Right cardiac atrium (tissue), 5 donors: ENCODE results near the gene TP53I11. TPM values are rescaled to one million over a fixed set of nuclear protein-coding genes. Genes with fewer than 3 reads are reported as not detected.
A peak's percentile ranks its signal among the peaks of the same experiment; 100 is the strongest.

Experiments
- ATAC-seq, 2 donors: fragments of 200-7000 bp; cut with Tn5 transposase; one replicate each; pipeline versions ENCODE4 v1.8.0 to v1.9.1; 2020; ENCODE audit warnings: moderate library complexity in 2 of 2, mild to moderate bottlenecking in 1 of 2
- DNase-seq, 3 donors: peaks; one replicate each; pipeline ENCODE4 v3.0.0-alpha.2; 2020
- H3K27ac ChIP-seq: one replicate; pipeline ENCODE4 v1.5.1; 2013; ENCODE audit warnings: mild to moderate bottlenecking, low read length, control low read depth, moderate library complexity
- H3K27me3 ChIP-seq: one replicate; pipeline ENCODE4 v1.6.1; 2013; ENCODE audit not compliant: control insufficient read depth, insufficient read depth
- H3K4me1 ChIP-seq: one replicate; pipeline ENCODE4 v1.6.1; 2013; ENCODE audit warnings: low read length; ENCODE audit not compliant: control insufficient read depth, insufficient read depth
- H3K4me3 ChIP-seq: one replicate; pipeline ENCODE4 v1.5.1; 2013; ENCODE audit warnings: low read length, control low read depth
- H3K9me3 ChIP-seq: one replicate; pipeline ENCODE4 v1.6.1; 2013; ENCODE audit warnings: low read length; ENCODE audit not compliant: control insufficient read depth
- WGBS: extraction: QIAGEN DNeasy Blood & Tissue Kit; methylation state at CpG from one replicate; pipeline ENCODE4 v1.1.7; 2013; 5-methylcytosine and 5-hydroxymethylcytosine counted together
- intact Hi-C, 4 donors: fragments of 100-400 bp; cut with DNase I; formaldehyde crosslinking; loops; one replicate each; pipeline versions ENCODE4 v1.11.0 to v1.14.0; 2022 to 2023
- polyA plus RNA-seq: library from polyadenylated mRNA; stranded (reverse); fragments of 200-250 nt; gene quantifications from one replicate; pipeline ENCODE4 v1.2.3, GENCODE V29; 2013
- total RNA-seq, 4 donors: library from RNA; stranded (reverse); fragmentation: NEBNext Ultra II Directional; extraction: Animal tissue kit (Norgen Biotek cat#: 25700); gene quantifications; one replicate each; pipeline ENCODE4 v1.2.1, GENCODE V29; 2021
- donor health status: healthy with polysubstance abuse.
- donor health status: DM: no; HTN: yes; CAD: no.
- donor health status: DM: no; HTN: no; CAD: no.
- donor health status: DM: no; HTN: yes; CAD: no; lungs with severe emphysema.
- donor health status: DM: yes; HTN: yes; CAD: no.

Gene TP53I11
- total and polyA plus RNA-seq, 5 donors, result 50.9 to 105 (median 81.2) TPM

DNA sequence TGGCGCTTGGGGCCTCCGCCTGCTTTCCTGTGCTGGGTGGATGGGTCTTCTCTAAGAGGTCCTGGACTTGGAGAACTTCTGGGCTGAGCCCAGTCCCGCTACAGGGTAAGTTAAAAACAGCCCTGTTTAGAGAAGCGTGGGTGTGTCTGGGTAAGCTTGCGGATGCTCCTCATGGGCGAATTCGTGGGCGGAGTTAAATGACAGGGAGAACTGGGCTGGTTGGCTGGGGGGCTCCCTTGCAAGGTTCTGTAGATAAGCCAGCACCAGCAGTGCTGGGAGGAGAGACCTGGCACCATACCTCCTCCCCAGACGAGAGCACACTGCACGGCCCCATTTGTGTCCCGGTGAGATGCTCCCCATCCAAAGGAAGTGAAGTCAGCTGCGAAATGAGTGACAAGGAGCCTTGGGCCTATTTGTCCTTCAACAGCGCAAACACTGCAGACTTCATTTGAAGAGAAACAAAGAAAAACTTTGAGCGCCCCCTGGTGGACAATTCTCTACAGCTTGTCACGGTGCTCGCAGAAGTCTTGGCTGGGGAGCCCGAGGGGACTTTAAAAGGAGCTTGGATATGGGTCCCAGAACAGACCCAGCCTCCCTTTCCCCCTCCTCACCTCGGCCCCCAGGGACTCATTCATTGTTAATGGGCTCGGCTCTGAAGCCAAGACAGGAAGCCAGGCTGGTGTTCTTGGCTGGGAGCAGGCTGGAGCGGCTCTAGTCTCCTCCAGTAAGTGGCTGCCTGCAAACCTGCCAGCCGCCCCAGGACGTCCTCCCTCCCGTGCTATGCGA is 39.5 kb downstream of the TP53I11 start:
- no peak overlapping the region for H3K4me3 ChIP-seq
- no peaks in the 10 kb centered on the region for H3K9me3 ChIP-seq
- DNase-seq, result peak; percentile 85 to 91 (median 87)
- H3K27me3 ChIP-seq, result no peaks in the 10 kb centered on the region
- H3K4me1 ChIP-seq, result peaks cover 2% of the 10 kb centered on the region
- 21% methylated on average over 24 of the region's 24 CpGs for WGBS
- peak overlapping the region; percentile 33 for H3K27ac ChIP-seq
- intact Hi-C loops, result loop anchor here (1.0 to 10.0 kb wide), 6 partner anchors 184 to 356 kb away; partner anchors contain the start of genes TSPAN18 (in 2 of the 4) and CD82 (in 1 of the 4)
- peak; percentile 78 to 83 for ATAC-seq

DNA sequence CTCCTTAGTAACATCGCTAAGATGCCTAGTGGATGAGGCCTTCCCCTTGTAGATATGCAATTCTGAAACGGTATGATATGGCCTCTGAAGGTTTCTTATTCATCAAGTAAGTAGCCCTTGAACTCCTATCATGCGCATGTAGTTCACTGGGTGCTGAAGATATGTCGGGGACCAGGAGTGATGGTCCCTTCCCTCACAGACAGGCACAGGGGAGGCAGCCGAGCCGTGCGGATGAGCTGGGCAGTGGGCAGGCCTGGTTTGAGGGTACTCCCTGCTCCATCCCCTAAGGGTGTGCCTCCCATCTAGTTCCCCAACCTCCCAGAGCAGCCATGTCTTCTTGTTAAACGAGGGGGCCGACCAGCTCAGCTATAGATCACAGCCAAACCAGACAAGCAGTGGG is 40.1 kb downstream of the TP53I11 start:
- ATAC-seq, result no peak
- H3K4me1 ChIP-seq, result peaks cover 2% of the 10 kb centered on the region
- WGBS, result 85% methylated on average over 9 of the region's 9 CpGs
- no peak for DNase-seq
- H3K27ac ChIP-seq, result no peak overlapping the region
- H3K4me3 ChIP-seq, result no peak overlapping the region
- H3K27me3 ChIP-seq, result no peaks in the 10 kb centered on the region
- intact Hi-C loops, result loop anchor here (2.0 to 10.0 kb wide), 5 partner anchors 183 to 356 kb away; partner anchors contain the start of genes TSPAN18 (in 2 of the 4) and CD82 (in 1 of the 4)
- H3K9me3 ChIP-seq, result no peaks in the 10 kb centered on the region

DNA sequence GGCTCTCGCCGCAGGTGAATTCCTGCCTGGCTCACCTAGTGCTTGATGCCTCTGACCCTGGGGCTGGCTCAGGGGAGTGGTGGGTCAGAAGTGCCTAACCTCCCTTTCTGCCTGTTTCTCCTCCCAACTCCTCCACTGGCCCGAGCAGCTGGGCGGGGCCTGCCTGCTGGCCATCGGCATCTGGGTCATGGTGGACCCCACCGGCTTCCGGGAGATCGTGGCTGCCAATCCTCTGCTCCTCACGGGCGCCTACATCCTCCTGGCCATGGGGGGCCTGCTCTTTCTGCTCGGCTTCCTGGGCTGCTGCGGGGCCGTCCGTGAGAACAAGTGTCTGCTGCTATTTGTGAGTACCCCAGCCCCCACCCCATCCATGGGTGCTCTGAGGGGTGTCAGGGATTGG is 41.1 kb downstream of the TP53I11 start:
- no peak overlapping the region for H3K4me3 ChIP-seq
- DNase-seq, result peak in 2 of 3 donors; percentile 31 to 40
- H3K27me3 ChIP-seq, result no peaks in the 10 kb centered on the region
- H3K4me1 ChIP-seq, result peaks cover 2% of the 10 kb centered on the region
- no peak for ATAC-seq
- WGBS, result 78% methylated on average over 14 of the region's 14 CpGs
- no peaks in the 10 kb centered on the region for H3K9me3 ChIP-seq
- no peak overlapping the region for H3K27ac ChIP-seq
- intact Hi-C loops, result no loop called here

DNA sequence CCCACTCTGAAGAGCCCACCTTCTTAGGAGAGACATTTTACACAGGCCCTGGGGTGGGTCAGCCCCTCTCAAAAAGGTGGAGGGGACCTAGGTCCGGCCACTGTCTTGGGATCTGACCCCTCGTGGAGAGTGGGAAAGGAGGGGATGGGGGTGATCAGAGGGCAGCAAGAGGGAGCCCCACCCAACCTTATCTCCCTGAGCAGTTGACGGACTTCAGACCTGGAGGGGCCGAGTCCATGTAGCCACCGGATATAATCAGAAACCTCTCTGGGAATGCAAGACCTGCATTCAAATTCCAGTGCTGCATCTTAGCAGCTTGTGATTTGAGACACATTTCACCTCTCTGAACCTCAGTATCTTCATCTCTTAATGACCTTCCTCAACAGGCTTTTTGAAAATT is 44.0 kb downstream of the TP53I11 start:
- Histone ChIP-seq H3K4me1 (peaks cover 2% of the 10 kb centered on the region), H3K9me3 (no peaks in the 10 kb centered on the region), H3K27ac (no peak overlapping the region), H3K4me3 (no peak overlapping the region), H3K27me3 (no peaks in the 10 kb centered on the region)
- no peak for DNase-seq
- 45% methylated on average over 5 of the region's 5 CpGs for WGBS
- no peak for ATAC-seq
- intact Hi-C loops, result no loop called here

DNA sequence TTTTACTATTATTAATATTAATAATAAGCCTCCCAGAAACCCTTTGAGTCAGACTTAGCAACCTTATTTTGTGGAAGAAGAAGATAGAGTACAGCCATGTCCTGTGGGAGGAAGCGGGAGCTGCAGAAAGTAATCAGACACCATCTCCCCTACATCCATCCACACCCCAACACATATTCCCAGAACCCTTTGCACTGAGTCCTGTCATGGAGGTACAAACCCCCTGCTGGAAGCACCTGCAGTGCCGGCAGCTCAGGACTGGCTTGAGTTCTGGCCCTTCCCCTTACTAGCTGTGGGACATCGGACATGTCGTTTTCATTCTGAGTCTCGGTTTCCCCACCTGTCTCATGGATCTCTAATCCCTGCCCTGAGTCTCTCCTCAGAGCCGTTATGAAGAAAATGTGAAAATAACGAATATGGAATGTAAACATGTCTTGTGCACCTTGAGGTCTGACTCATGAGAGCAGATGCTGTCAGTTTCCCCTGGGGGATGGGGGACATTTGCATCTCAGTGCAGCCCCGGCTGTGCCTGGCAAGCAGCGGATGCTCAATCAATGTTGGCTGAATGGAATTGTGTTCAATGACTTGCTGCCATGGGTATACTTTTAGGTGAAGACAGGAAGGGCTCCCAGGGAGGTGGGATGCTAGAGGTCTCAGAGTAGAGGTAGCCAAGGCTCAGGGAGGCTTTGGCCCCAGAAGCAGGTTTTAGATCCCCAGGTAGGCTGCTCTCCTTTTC is 45.4 kb downstream of the TP53I11 start:
- H3K4me1 ChIP-seq, result no peaks in the 10 kb centered on the region
- peak in 2 of 3 donors; percentile 12 to 37 for DNase-seq
- H3K4me3 ChIP-seq, result no peak overlapping the region
- H3K27me3 ChIP-seq, result no peaks in the 10 kb centered on the region
- H3K27ac ChIP-seq, result no peak overlapping the region
- intact Hi-C loops, result no loop called here
- no peaks in the 10 kb centered on the region for H3K9me3 ChIP-seq
- no peak for ATAC-seq
- WGBS, result 84% methylated on average over 9 of the region's 9 CpGs

DNA sequence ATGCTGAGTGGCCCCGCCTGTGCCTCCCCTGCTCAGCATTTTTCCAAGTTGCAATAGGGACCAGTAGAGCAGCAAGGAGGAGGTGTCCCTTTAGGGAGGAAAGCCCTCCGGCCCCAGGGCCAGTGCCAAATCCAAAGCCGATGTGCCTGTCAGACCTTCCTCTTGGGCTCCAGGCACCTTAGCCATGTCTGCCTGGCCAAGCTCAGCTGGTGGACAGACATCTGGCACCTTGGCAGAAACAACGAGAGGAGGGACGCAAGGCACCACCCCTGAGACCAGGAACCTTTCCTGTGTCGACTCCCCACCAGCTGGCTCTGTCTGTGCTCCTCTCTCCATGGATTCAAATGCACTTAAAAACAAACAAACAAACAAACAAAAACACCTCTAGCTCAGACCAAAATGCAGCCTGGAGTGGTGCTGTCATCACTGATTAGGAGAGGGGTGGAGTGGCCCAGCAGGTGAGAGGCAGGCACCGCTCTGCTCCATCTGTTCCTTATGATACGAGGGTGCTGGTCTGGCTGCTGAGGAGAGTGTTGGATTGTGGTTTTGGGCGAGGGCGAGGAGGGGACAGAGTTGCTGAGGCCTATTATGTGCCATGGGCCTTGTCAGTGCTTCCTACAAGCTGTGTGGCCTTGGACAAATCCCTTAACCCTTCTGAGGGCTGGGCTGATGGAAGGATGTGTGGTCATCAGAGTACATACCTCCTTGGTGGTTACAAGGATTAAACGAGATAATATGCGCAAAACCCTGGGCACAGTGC is 46.2 kb downstream of the TP53I11 start:
- intact Hi-C loops, result no loop called here

DNA sequence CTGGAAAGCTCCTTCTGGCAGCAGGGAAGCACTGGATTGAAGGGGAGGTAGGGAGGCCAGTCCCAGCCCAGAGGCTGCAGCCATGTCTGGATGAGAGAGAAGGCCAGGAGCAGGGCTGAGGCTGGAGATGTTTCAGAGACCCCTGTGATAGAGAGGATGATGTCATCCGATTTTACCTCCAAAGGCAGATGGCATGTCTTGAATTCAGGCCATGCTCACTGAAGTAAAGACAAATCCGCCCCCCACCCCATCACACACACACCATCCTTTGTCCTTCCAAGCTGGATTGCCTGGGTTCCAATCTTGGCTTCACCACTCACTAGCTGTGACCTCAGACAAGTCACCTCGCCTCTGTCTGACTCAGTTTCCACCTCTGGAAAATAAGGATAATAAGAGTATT is 47.2 kb downstream of the TP53I11 start:
- Histone ChIP-seq H3K27ac (no peak overlapping the region), H3K4me1 (no peaks in the 10 kb centered on the region), H3K9me3 (no peaks in the 10 kb centered on the region), H3K4me3 (no peak overlapping the region), H3K27me3 (no peaks in the 10 kb centered on the region)
- DNase-seq (peak in 1 of 3 donors; percentile 4), ATAC-seq (no peak)
- WGBS, result 94% methylated on average over 3 of the region's 3 CpGs
- intact Hi-C loops, result no loop called here

More for the DNA sequence above, 46.2 kb downstream of the TP53I11 start:
- Histone ChIP-seq H3K9me3 (no peaks in the 10 kb centered on the region), H3K27ac (no peak overlapping the region), H3K4me1 (no peaks in the 10 kb centered on the region), H3K27me3 (no peaks in the 10 kb centered on the region), H3K4me3 (no peak overlapping the region)
- no peak for ATAC-seq
- peak in 1 of 3 donors; percentile 8 for DNase-seq
- WGBS, result 74% methylated on average over 12 of the region's 12 CpGs

DNA sequence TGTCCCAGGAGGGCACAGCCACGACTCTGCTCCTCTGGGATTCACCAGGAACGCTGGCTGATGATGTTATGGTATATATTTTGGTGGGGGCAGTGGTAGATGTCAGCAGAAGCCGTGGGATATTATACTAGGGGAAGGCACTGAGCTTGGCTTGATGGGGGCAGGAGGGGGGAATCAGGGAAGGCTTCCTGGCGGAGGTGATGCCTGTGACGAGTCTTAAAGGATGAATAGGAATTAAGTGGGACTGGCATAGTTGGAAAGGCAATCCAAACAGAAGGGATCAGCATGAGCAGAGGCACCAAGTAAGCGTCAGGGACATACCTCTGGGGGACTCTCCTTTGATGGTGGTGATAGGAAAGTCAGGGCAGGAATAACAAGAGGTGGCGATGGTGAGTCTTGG is 47.6 kb downstream of the TP53I11 start:
- WGBS, result 91% methylated on average over 7 of the region's 7 CpGs

DNA sequence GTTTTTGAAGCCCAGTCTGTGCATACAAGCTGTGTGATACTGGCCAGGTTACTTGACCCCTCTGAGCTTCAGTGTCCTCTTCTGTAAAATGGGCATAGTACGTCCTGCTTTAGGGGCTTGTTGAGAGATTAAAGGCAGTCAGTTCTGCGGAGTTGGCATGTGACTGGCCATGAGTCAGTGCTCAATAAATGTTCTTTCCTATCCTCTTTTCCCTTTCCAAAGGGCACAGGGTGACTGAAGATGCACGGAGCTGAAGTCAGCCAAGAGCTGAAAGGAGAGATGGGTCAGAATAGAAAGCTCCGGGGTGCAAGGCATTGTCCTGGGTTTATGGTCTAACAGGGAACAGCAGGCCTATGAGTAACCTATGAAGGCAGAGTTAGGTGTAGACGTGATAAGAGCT is 48.9 kb downstream of the TP53I11 start:
- DNase-seq, result peak in 2 of 3 donors; percentile 0 to 2
- Histone ChIP-seq H3K27me3 (no peaks in the 10 kb centered on the region), H3K27ac (no peak overlapping the region), H3K4me3 (no peak overlapping the region), H3K9me3 (no peaks in the 10 kb centered on the region), H3K4me1 (no peaks in the 10 kb centered on the region)
- WGBS, result 91% methylated on average over 5 of the region's 5 CpGs
- no peak for ATAC-seq
- intact Hi-C loops, result no loop called here

More for the DNA sequence above, 47.6 kb downstream of the TP53I11 start:
- no peaks in the 10 kb centered on the region for H3K4me1 ChIP-seq
- H3K27ac ChIP-seq, result no peak overlapping the region
- no peak overlapping the region for H3K4me3 ChIP-seq
- H3K27me3 ChIP-seq, result no peaks in the 10 kb centered on the region
- ATAC-seq (no peak), DNase-seq (no peak)
- intact Hi-C loops, result no loop called here
- no peaks in the 10 kb centered on the region for H3K9me3 ChIP-seq

DNA sequence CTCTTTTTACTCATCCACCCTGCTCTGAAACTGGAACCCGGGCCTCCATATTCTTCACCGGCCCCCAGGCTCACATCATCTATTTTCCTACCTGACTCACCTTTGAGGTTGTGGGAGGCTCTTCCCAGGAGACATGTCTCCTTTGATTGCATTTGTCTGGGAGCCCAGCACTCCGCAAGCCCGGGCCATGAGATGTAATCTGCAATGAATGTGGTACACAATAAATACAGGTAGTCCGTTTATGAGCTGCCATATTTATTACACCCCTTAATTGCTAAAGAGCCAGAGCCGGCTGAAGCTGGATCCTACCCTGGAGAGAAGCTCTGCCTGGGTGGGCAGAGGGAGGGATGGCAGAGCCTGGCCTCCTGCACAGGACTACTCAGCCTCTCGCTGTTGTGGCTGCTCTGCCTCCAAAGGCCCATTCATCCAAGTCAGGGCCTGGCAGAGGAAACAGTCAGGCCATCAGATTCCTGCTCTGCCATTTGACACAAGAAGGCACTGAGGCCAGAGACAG is 49.5 kb downstream of the TP53I11 start:
- peak in 1 of 3 donors; percentile 1 for DNase-seq
- 87% methylated on average over 7 of the region's 7 CpGs for WGBS
- Histone ChIP-seq H3K9me3 (no peaks in the 10 kb centered on the region), H3K27ac (no peak overlapping the region), H3K4me1 (no peaks in the 10 kb centered on the region), H3K4me3 (no peak overlapping the region), H3K27me3 (no peaks in the 10 kb centered on the region)
- ATAC-seq, result no peak
- intact Hi-C loops, result no loop called here
